PFSK-1 (cell line): Measurements from ENCODE around the gene CLVS2.

Experiments used
- FOXP2 ChIP-seq: optimal IDR thresholded peaks from 2 replicates; pipeline ENCODE3; 2011; ENCODE audit warnings: borderline replicate concordance, control low read depth, inconsistent platforms; ENCODE audit not compliant: insufficient read depth; ENCODE audit errors: extremely low read length, extremely low read depth
- POLR2AphosphoS5 ChIP-seq: IDR thresholded peaks from 2 replicates; pipeline ENCODE4 v1.6.1; 2012; ENCODE audit warnings: low read depth, mild to moderate bottlenecking, control low read depth, low read length, moderate library complexity
- REST ChIP-seq, 2 experiments: IDR thresholded peaks; 2 replicates each; pipeline versions ENCODE4 v1.6.1 to v1.8.0; 2011 to 2012; ENCODE audit warnings: low read depth in 2 of 2, low read length in 2 of 2, control low read depth in 1 of 2, inconsistent platforms in 1 of 2, mild to moderate bottlenecking in 1 of 2, moderate library complexity in 1 of 2; ENCODE audit not compliant: insufficient read depth in 1 of 2
- SIN3A ChIP-seq: IDR thresholded peaks from 2 replicates; pipeline ENCODE4 v1.6.1; 2012; ENCODE audit warnings: mild to moderate bottlenecking, low read length, moderate library complexity, borderline replicate concordance; ENCODE audit not compliant: insufficient read depth
- TAF1 ChIP-seq: IDR thresholded peaks from 2 replicates; pipeline ENCODE4 v1.6.1; 2012; ENCODE audit warnings: low read length, control low read depth, borderline replicate concordance; ENCODE audit not compliant: insufficient read depth

CLVS2 gene

GRCh38 chr6:123094795-123095194, 98.8 kb downstream of the CLVS2 start:
- TF ChIP-seq SIN3A (no peak), TAF1 (no peak), FOXP2 (no peak), POLR2AphosphoS5 (no peak), REST (IDR thresholded peaks at IDR 0.05; ENCODE audit: insufficient read depth in 1 of 2, low read depth in 2 of 2, low read length in 2 of 2) (no peak)

GRCh38 chr6:123105561-123105960, 109.5 kb downstream of the CLVS2 start:
- no peak for TF ChIP-seq FOXP2
- TF ChIP-seq REST (IDR thresholded peaks at IDR 0.05; ENCODE audit: insufficient read depth in 1 of 2, low read depth in 2 of 2, low read length in 2 of 2) = no peak
- no peak for TF ChIP-seq TAF1
- TF ChIP-seq POLR2AphosphoS5 = no peak
- TF ChIP-seq SIN3A = no peak

DNA sequence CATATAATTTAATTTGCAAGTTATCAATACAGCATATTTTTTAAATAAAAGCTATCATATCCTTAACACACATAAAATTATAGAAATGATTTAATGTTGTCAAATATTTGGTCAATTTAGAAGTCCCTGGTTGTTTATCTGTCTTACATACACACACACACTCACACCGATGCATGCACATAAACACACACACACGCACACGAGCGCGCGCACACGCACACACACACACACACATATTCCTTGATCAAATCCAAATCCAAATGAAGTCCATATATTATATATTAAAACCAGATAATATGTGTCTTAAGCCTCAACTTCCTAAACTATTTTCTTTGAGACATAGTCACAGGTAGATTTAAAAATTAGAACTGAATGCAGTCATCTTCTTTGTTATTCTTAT, 120.3 kb downstream of the CLVS2 start:
- TF ChIP-seq REST (IDR thresholded peaks at IDR 0.05; ENCODE audit: insufficient read depth in 1 of 2, low read depth in 2 of 2, low read length in 2 of 2) (no peak), TAF1 (no peak), FOXP2 (no peak), POLR2AphosphoS5 (no peak), SIN3A (no peak)

GRCh38 chr6:123117145-123117908, 121.3 kb downstream of the CLVS2 start:
- TF ChIP-seq REST (IDR thresholded peaks at IDR 0.05; ENCODE audit: insufficient read depth in 1 of 2, low read depth in 2 of 2, low read length in 2 of 2) (no peak), FOXP2 (no peak), SIN3A (no peak), POLR2AphosphoS5 (no peak), TAF1 (no peak)
